HCT116 (cell line): Measurements from ENCODE around the gene AUTS2. TPM values are rescaled to one million over a fixed set of nuclear protein-coding genes. Genes with fewer than 3 reads are reported as not detected.

ENCODE experiments used
- ATAC-seq: fragments of 200-7000 bp; cut with Tn5 transposase; 2 replicates; pipeline ENCODE4 v1.9.1; 2020; ENCODE audit warnings: mild to moderate bottlenecking, moderate library complexity
- BruUV-seq: library from RNA; stranded (reverse); fragments of 400-500 nt; replicated peaks from 2 replicates; lab custom pipeline; 2021; lab: Mats Ljungman, UMichigan
- CTCF ChIA-PET: fragments of 300-600 bp; sonication (Branson Sonifier 250); formaldehyde crosslinking; loops from one replicate; lab custom pipeline; 2021; ENCODE audit warnings: antibody characterized with exemption; lab: Charles Lee
- POLR2A ChIA-PET: fragments of 300-600, 350-600 bp; sonication (Branson Sonifier 250); formaldehyde crosslinking; loops from one replicate; lab custom pipeline; 2021; ENCODE audit warnings: antibody characterized with exemption; lab: Charles Lee
- RAD21 ChIA-PET, 2 experiments: fragments of 300-600 bp; sonication (Branson Sonifier 250); formaldehyde crosslinking; loops; one replicate each; lab custom pipeline; 2023; ENCODE audit warnings: low total read pairs in 2 of 2; ENCODE audit not compliant: uncharacterized antibody in 2 of 2, unreplicated experiment in 2 of 2, low non-redundant PET in 1 of 2; lab: Charles Lee
- DNase-seq: peaks from one replicate; pipeline ENCODE4 v3.0.0-alpha.2; 2010; ENCODE audit warnings: low read depth, low spot score
- H2AFZ ChIP-seq: fragments of 200-600 bp; shearing (Covaris generic), sonication (generic); 2 replicates; pipeline ENCODE4 v1.6.1; 2017; ENCODE audit warnings: low read depth, mixed run types, mixed read lengths, antibody characterized with exemption, low read length; ENCODE audit not compliant: poor library complexity, severe bottlenecking
- H3K27ac ChIP-seq: 2 replicates; pipeline ENCODE4 v1.5.1; 2012; ENCODE audit warnings: low read depth, low read length
- H3K27me3 ChIP-seq: fragments of 200-600 bp; sonication (generic); 2 replicates; pipeline ENCODE4 v1.6.1; 2016; ENCODE audit warnings: mixed run types, low read length, mixed read lengths; ENCODE audit not compliant: insufficient read depth
- H3K36me3 ChIP-seq, 2 experiments: fragments of 200-500 bp in 1 of 2; fragments of 200-600 bp in 1 of 2; sonication (Bioruptor generic) in 1 of 2; sonication (generic) in 1 of 2; 2 replicates each; pipeline versions ENCODE4 v1.5.1 to v1.6.1; 2014 to 2016; ENCODE audit warnings: low read length in 2 of 2, inconsistent platforms in 1 of 2, mixed read lengths in 1 of 2, mixed run types in 1 of 2; ENCODE audit not compliant: insufficient read depth in 2 of 2, control insufficient read depth in 1 of 2
- H3K4me1 ChIP-seq, 2 experiments: fragments of 200-600 bp in 1 of 2; sonication (generic) in 1 of 2; 2 replicates each; pipeline versions ENCODE4 v1.5.1 to v1.6.1; 2012 to 2017; ENCODE audit warnings: low read length in 2 of 2, inconsistent platforms in 1 of 2, mild to moderate bottlenecking in 1 of 2, mixed read lengths in 1 of 2, mixed run types in 1 of 2, moderate library complexity in 1 of 2; ENCODE audit not compliant: insufficient read depth in 2 of 2, control insufficient read depth in 1 of 2
- H3K4me2 ChIP-seq: fragments of 200-600 bp; sonication (generic); 2 replicates; pipeline ENCODE4 v1.6.1; 2017; ENCODE audit warnings: mixed run types, low read length, mixed read lengths
- H3K4me3 ChIP-seq, 2 experiments: fragments of 200-600 bp in 1 of 2; sonication (generic) in 1 of 2; replicated peaks in 1 of 2; 2 replicates each; pipeline ENCODE4 v1.5.1; 2011 to 2016; ENCODE audit warnings: low read length in 2 of 2, control low read depth in 1 of 2, low read depth in 1 of 2, mild to moderate bottlenecking in 1 of 2, mixed read lengths in 1 of 2, mixed run types in 1 of 2
- H3K79me2 ChIP-seq: fragments of 200-600 bp; sonication (generic); 2 replicates; pipeline ENCODE4 v1.6.1; 2017; ENCODE audit warnings: mild to moderate bottlenecking, mixed run types, low read length, moderate library complexity, mixed read lengths; ENCODE audit not compliant: insufficient read depth
- H3K9ac ChIP-seq: fragments of 200-600 bp; sonication (generic); 2 replicates; pipeline ENCODE4 v1.6.1; 2016; ENCODE audit warnings: low read length, mixed read lengths
- H3K9me2 ChIP-seq: fragments of 200-600 bp; sonication (generic), shearing (Covaris generic); 2 replicates; pipeline ENCODE4 v1.6.1; 2017; ENCODE audit warnings: mixed run types, mild to moderate bottlenecking, moderate library complexity; ENCODE audit not compliant: insufficient read depth
- H3K9me3 ChIP-seq, 2 experiments: fragments of 200-500 bp in 1 of 2; fragments of 200-600 bp in 1 of 2; sonication (Bioruptor generic) in 1 of 2; sonication (generic) in 1 of 2; 2 replicates each; pipeline ENCODE4 v1.6.1; 2014 to 2017; ENCODE audit warnings: low read length in 2 of 2, mixed read lengths in 2 of 2, inconsistent platforms in 1 of 2, low read depth in 1 of 2, mild to moderate bottlenecking in 1 of 2, mixed run types in 1 of 2, moderate library complexity in 1 of 2; ENCODE audit not compliant: control insufficient read depth in 1 of 2, insufficient read depth in 1 of 2
- H4K20me1 ChIP-seq: fragments of 200-600 bp; sonication (generic), shearing (Covaris generic); 2 replicates; pipeline ENCODE4 v1.6.1; 2017; ENCODE audit warnings: mixed run types, mild to moderate bottlenecking, moderate library complexity; ENCODE audit not compliant: insufficient read depth
- ELF1 ChIP-seq: IDR thresholded peaks from 2 replicates; pipeline ENCODE4 v1.6.1; 2012; ENCODE audit warnings: low read depth, borderline replicate concordance
- EZH2 ChIP-seq: fragments of 200-600 bp; sonication (generic); IDR thresholded peaks from 2 replicates; pipeline ENCODE4 v1.6.1; 2017; ENCODE audit warnings: antibody characterized with exemption, mixed run types
- EZH2phosphoT487 ChIP-seq: fragments of 200-600 bp; IDR thresholded peaks from 2 replicates; pipeline ENCODE4 v1.6.1; 2018; ENCODE audit warnings: antibody characterized with exemption, borderline replicate concordance
- POLR2AphosphoS5 ChIP-seq: IDR thresholded peaks from 2 replicates; pipeline ENCODE4 v1.6.1; 2011; ENCODE audit warnings: mild to moderate bottlenecking, low read depth, low read length, moderate library complexity
- ZNF274 ChIP-seq: fragments of 200-500 bp; sonication (Bioruptor generic); IDR thresholded peaks from 2 replicates; pipeline ENCODE4 v1.6.1; 2014; ENCODE audit warnings: mild to moderate bottlenecking, low read depth, low read length, inconsistent platforms
- intact Hi-C: fragments of 100-400 bp; cut with micrococcal nuclease; formaldehyde crosslinking; loops from 2 replicates; pipeline ENCODE4 v1.10.0; 2022
- total RNA-seq: library from RNA; stranded (reverse); gene quantifications from one replicate; pipeline ENCODE4 v1.2.1, GENCODE V29; 2021; ENCODE audit not compliant: unreplicated experiment

The AUTS2 gene
- total RNA-seq, 1 experiment from 2014 or later: 0.93 TPM

DNA sequence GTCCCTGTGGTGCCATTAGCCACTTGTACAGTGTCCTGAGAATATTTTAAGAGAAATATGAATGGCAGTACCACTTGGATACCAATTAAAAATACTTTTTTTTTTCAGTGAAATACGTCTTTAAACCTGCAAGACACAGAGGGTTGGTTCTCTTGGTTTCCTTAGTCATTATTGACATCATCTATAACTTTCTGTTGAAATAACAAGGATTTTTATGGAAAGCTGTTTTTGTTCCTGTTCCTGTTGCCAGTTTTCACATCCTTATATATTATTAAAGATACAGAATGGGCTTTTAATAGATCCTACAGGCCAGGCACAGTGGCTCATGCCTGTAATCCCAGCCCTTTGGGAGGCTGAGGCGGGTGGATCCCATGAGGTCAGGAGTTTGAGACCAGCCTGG, 579.9 kb downstream of the AUTS2 start:
- no peak overlapping the region for H3K27ac ChIP-seq
- intact Hi-C loops: no loop called here
- H3K9ac ChIP-seq: no peak overlapping the region
- H3K4me1 ChIP-seq: no peaks in the 10 kb centered on the region
- H3K9me3 ChIP-seq: peaks cover 5 to 23% of the 10 kb centered on the region in 2 experiments; a peak in 2 of 4 replicates
- TF ChIP-seq POLR2AphosphoS5: no peak
- TF ChIP-seq EZH2: no peak
- H3K36me3 ChIP-seq: no peaks in the 10 kb centered on the region
- ATAC-seq: no peak
- no peak overlapping the region for H3K4me3 ChIP-seq
- H3K27me3 ChIP-seq: no peaks in the 10 kb centered on the region
- BruUV-seq: no TSS peak
- ChIA-PET RAD21 (no interaction called here), CTCF (no interaction called here), POLR2A (no interaction called here)
- H2AFZ ChIP-seq: no peak overlapping the region
- no peaks in the 10 kb centered on the region for H4K20me1 ChIP-seq
- no peaks in the 10 kb centered on the region for H3K79me2 ChIP-seq
- H3K4me2 ChIP-seq: no peak overlapping the region
- H3K9me2 ChIP-seq: no peaks in the 10 kb centered on the region
- no peak for DNase-seq

DNA sequence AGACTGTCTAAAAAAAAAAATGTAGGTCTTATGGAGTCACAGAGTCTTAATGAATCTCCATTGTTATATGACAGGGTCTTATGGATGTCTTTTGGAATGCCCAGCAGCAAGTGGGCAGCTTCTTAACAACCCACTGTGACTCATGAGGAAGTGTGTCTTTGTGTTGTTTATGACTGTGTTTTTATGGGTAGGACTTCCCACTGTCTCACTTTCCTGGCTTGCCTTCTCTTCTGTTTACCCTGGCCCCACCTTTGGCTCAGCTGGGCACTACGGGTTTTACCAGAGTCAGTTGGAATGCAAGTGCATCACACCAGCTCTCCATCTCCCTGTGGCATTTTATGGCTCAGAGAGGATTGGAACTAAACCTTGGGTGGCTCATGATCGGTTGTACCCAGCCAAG, 580.5 kb downstream of the AUTS2 start:
- intact Hi-C loops: no loop called here
- Histone ChIP-seq H3K4me2 (no peak overlapping the region), H3K79me2 (no peaks in the 10 kb centered on the region), H3K36me3 (no peaks in the 10 kb centered on the region), H3K27ac (no peak overlapping the region), H3K9ac (no peak overlapping the region), H3K27me3 (no peaks in the 10 kb centered on the region), H3K9me3 (peaks cover 5 to 25% of the 10 kb centered on the region in 2 experiments; a peak in 2 of 4 replicates), H4K20me1 (no peaks in the 10 kb centered on the region), H2AFZ (no peak overlapping the region), H3K9me2 (no peaks in the 10 kb centered on the region), H3K4me1 (no peaks in the 10 kb centered on the region), H3K4me3 (no peak overlapping the region)
- RAD21 ChIA-PET: no interaction called here
- ATAC-seq (no peak), DNase-seq (no peak)
- no TSS peak for BruUV-seq
- TF ChIP-seq EZH2phosphoT487 (no peak), ELF1 (no peak), ZNF274 (no peak)
- CTCF ChIA-PET: no interaction called here
- POLR2A ChIA-PET: no interaction called here
